ENCODE measurements around the gene DCP1A.
"Not testable (repeated sequence)": the region's sequence is repeated elsewhere in the genome, so short reads cannot be mapped to it uniquely, and the experiment has no call there.

Gene DCP1A

DNA sequence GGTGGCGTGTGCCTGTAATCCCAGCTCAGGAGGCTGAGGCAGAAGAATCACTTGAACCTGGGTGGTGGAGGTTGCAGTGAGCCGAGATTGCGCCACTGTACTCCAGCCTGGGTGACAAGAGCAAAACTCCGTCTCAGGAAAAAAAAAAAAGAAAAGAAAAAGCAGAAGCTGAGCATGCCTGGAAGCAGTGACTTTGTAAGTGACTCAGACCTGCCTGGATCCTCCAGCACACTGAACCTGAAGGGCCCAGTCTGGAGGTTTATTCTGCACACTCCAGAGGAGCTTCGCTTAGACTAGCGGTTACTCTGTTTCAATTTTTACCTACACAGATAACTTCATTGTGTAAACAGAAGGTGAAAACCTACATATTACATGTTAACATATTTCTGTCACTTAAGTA, 19.4 kb downstream of the DCP1A start:
- not testable (repeated sequence) for DNase-seq

- DNase-seq: no peak
These were observed 23.2 kb downstream of the DCP1A start for GRCh38 chr3:53324105-53324504.

DNA sequence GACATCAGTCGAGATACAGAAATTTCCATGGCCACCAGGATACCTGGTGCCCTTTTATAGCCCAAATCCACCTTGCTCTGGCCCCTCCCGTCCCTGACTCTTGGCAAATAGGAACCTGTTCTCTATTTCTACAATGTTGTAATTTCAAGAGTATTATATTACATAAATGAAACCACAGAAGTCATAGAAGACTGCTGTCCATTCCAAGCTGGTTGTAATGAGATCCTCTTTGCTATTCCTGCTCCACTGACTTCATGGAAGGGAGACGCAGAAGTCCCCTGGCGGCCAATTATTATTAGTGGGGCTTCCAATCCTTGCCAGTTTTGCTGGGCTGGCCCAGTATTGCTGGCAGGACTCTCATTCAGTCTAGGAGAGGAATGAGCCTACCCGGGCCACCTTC, 26.6 kb downstream of the DCP1A start:
- DNase-seq: no peak

DNA sequence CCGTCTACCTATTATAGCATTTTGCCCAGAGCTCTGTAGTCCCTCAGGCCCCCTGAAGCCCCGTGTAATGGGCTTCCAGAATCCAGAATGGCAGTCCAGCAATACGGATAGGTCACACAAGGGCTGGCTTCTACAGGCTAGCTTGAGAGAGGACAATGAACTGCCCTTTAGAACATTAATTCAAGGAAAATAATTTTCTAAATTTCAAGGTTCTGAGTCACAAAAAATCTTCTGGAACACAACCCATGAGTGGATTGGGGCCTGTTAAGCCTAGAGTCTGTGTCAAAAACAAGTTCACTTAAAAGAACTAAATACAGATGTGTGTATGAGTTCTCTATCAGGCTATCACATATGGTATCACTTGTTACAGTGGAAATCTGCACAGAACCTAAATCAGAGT, 28.8 kb downstream of the DCP1A start:
- DNase-seq: no peak

GRCh38 chr3:53312832-53313231, 34.5 kb downstream of the DCP1A start:
- DNase-seq: no peak

- no peak for DNase-seq
These were observed 35.5 kb downstream of the DCP1A start for GRCh38 chr3:53311882-53312281.

- DNase-seq: no peak
These were observed 43.4 kb downstream of the DCP1A start for GRCh38 chr3:53303957-53304356.

DNA sequence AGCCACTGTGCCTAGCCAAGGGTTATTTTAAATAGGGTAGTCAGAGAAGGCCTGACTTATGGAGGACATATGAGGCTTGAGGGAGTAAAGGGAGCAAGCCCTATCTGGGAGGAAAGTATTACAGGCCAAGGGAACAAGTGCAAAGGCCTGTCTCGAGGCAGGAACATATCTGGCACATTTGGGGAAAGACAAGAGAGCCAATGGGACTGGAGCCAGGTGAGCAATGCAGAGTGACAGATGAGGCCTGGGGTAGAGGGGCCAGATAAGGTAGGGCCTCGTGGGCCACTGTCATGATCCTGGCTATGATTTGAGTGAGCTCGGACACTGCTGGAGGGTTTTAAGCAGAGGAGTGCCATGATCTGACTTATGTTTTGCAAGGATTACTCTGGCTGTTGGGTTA, 43.8 kb downstream of the DCP1A start:
- DNase-seq: no peak

DNA sequence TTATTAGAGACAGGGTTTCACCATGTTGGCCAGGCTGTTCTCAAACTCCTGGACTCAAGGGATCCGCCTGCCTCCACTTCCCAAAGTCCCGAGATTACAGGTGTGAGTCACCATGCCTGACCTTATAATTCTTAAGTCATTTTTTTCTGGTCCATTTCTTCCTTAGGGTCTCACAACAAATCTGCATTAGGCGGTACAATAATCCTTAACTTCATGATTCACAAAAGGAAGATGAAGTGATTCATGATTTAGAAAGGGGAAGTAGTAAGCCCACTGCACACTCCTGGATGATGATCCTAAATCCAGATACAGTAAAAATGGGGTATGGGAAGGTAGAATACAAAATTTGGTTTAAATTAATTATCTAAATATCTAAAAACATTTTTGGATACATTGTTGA, 46.5 kb downstream of the DCP1A start:
- no peak for DNase-seq

GRCh38 chr3:53299611-53300023, 47.7 kb downstream of the DCP1A start:
- not testable (repeated sequence) for DNase-seq

DNA sequence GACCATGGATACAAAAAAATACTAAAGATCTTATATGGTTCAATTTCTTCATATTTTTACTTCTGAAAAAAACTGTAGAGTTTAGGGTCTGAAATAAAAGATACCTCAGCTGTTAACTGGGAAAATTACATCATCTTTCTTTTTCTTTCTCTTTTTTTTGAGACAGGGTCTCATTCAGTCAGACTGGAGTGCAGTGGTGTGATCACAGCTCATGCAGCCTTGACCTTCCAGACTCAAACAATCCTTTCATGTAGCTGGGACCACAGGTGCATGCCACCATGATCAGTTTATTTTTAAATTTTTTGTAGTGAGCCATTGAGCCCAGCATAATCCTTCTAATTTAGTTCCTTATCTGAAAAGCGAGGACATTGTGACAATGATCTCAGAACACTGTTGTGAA, 51.9 kb downstream of the DCP1A start:
- no peak for DNase-seq

GRCh38 chr3:53293867-53294266, 53.5 kb downstream of the DCP1A start:
- no peak for DNase-seq

GRCh38 chr3:53288214-53288613, 59.1 kb downstream of the DCP1A start:
- DNase-seq: no peak

GRCh38 chr3:53287131-53287629, 60.2 kb downstream of the DCP1A start:
- no peak for DNase-seq

- no peak for DNase-seq
These were observed 60.6 kb downstream of the DCP1A start for GRCh38 chr3:53286727-53287126.

- no peak for DNase-seq
These were observed 64.8 kb downstream of the DCP1A start for GRCh38 chr3:53282581-53282980.

DNA sequence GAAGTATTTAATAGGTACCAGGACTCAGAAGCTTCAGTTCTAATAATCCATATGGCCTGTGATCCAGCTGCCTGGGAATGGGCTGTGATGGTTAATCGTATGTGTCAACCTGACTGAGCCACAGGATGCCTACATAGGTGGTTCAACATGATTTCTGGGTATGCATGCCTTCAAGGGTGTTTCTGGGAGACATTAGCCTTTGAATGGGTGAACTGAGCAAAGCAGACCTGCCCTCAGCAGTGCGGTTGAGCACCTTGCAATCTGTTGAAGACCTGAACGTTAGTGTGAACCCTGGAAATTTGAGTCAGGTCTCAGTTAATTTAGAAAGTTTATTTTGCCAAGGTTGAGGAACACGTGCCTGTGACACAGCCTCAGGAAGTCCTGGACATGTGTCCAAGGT, 68.7 kb downstream of the DCP1A start:
- DNase-seq: no peak

DNA sequence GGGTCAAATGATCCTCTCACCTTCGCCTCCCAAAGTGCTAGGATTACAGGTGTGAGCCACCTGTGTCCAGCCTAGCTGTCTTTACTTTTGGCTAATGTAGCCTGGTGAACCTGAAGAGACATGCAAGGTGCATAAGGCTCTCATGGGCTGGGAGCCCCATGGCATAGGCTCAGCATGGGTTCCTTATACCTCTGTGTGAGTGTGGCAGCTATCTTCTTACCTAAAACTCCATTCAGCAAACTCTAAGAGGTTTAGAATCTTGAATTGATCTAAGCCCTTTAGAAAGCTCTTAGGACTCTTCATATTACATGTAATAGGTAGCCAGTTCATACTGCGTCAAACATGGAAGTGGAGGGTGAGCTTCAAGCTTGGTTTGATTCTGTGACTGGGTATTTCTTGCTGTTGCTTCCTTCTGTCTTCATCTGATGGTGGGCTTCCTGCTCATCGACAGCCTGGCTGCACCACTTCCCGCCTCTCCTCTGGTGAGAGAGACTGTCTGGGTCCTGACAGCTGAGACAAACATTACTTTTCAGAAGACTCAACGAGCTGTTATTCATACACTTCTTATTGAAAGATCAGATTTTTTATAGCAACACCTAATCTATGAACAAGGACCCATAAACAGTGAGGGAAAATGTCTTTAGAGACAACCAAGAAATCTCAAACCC, 72.3 kb downstream of the DCP1A start:
- no peak for DNase-seq

GRCh38 chr3:53273146-53273670, 74.1 kb downstream of the DCP1A start:
- no peak for DNase-seq

DNA sequence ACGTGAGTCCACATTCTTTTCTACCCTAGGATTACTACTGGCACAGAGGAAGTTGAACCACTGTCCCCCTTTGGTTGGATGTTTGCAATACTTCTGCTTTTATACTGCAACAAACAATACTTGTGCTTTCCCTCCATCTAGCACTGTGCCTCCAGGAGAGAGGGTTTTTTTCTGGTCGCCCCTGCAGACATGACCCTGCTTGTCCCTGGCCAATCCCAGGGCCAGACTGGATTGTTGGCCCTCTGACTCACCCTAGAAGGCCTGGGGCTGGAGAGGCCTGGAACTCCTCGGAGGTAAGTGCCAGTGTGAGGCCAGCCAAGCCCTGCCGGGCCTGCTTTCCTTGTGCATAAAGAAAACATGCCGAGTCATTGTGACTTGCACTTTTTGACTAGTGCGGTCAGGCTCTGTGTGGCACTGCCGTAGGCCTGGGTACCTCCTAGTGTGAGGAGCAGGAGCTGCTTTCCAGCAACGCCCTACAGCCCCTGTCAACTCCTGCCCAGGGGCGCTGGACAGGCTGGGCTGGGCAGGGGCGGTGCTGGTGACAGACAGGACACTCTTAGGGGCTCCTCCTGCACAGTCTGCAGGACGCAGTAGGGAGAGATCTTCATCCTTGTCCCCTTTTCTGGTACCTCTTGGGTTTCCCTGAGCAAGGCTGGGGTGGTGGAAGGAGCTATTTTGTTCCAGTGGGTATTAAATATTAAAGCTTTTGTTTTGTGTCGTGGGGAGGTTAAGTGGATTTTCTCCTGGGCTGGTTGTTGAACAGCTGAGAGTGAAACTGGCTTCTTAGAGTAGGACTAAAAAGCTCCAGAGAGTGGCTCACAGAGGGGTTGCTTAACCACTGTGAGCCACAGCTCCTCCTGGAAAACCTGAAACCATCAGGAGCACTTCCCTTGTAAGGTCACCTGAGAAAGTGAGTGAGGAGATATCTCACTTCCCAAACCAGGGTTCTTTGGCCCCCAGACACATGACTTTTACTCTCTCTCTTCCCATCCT, 77.2 kb downstream of the DCP1A start:
- no peak for DNase-seq

DNA sequence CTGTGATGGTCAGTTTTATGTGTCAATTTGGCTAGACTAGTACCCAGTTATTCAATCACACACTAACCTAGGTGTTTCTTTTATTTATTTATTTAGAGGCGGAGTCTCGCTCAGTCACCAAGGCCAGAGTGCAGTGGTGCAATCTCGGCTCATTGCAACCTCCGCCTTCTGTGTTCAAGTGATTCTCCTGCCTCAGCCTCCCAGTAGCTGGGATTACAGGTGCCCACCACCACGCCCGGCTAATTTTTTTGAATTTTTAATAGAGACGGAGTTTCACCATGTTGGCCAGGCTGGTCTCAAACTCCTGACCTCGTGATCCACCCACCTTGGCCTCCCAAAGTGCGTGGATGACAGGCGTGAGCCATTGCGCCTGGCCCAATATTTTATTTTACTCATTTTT, 78.2 kb downstream of the DCP1A start:
- not testable (repeated sequence) for DNase-seq

- no peak for DNase-seq
These were observed 79.6 kb downstream of the DCP1A start for GRCh38 chr3:53267766-53268165.

DNA sequence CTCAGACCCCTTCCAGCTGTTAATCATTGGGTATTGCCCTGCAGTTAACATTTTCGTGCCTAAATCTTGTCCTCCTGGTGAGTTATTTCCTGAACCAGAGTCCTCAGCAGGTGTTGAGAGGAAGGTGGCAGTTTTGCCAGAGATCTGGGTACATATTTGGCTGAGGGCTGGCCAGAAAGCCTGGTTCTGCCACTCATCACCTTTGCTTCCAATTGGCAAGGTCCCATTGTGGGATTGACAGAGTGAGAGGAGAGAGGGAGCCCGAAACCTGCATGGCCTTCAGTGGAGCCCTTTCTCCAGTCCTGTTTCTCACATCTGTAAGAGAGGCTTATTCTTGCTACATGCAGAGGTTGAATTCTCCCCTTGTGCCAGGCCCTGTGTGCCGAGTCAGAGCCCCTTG, 82.6 kb downstream of the DCP1A start:
- no peak for DNase-seq

- DNase-seq: no peak
These were observed 83.4 kb downstream of the DCP1A start for GRCh38 chr3:53263907-53264306.
